Neutrophil (primary cell): Measurements from ENCODE around the gene MRPL1.

Source experiments
- H3K27ac ChIP-seq: fragments of 200-600 bp; sonication (generic); 2 replicates; pipeline ENCODE4 v1.5.1; 2016; ENCODE audit warnings: mild to moderate bottlenecking, moderate library complexity
- H3K27me3 ChIP-seq: fragments of 200-600 bp; sonication (generic); 2 replicates; pipeline ENCODE4 v1.6.0; 2016; ENCODE audit warnings: mild to moderate bottlenecking
- H3K36me3 ChIP-seq: fragments of 200-600 bp; sonication (generic); 2 replicates; pipeline ENCODE4 v1.5.1; 2017
- H3K4me1 ChIP-seq, 2 experiments: fragments of 200-600 bp in 1 of 2; sonication (generic) in 1 of 2; 1 replicate in 1 of 2; 2 replicates in 1 of 2; pipeline versions ENCODE4 v1.5.1 to v1.6.1; 2013 to 2016; ENCODE audit warnings: low read depth in 1 of 2, low read length in 1 of 2, mild to moderate bottlenecking in 1 of 2, moderate library complexity in 1 of 2; ENCODE audit not compliant: control insufficient read depth in 1 of 2, insufficient read depth in 1 of 2
- H3K4me3 ChIP-seq, 2 experiments: fragments of 200-600 bp in 1 of 2; sonication (generic) in 1 of 2; 1 replicate in 1 of 2; 2 replicates in 1 of 2; pipeline ENCODE4 v1.5.1; 2013 to 2016; ENCODE audit warnings: low read depth in 1 of 2, low read length in 1 of 2, mild to moderate bottlenecking in 1 of 2, moderate library complexity in 1 of 2
- H3K9me3 ChIP-seq: fragments of 200-600 bp; sonication (generic); 2 replicates; pipeline ENCODE4 v1.5.1; 2016
- CTCF ChIP-seq: fragments of 200-600 bp; sonication (generic); IDR thresholded peaks from 2 replicates; pipeline ENCODE4 v1.5.1; 2016; ENCODE audit warnings: antibody characterized with exemption

The MRPL1 gene

GRCh38 chr4:77872723-77873445, 10.3 kb downstream of the MRPL1 start:
- no peaks in the 10 kb centered on the region for H3K9me3 ChIP-seq
- no peak overlapping the region for H3K27ac ChIP-seq
- H3K4me1 ChIP-seq = peaks cover 0 to 4% of the 10 kb centered on the region in 2 experiments
- H3K4me3 ChIP-seq = no peak overlapping the region
- no peak for TF ChIP-seq CTCF
- H3K27me3 ChIP-seq = no peaks in the 10 kb centered on the region
- no peaks in the 10 kb centered on the region for H3K36me3 ChIP-seq

DNA sequence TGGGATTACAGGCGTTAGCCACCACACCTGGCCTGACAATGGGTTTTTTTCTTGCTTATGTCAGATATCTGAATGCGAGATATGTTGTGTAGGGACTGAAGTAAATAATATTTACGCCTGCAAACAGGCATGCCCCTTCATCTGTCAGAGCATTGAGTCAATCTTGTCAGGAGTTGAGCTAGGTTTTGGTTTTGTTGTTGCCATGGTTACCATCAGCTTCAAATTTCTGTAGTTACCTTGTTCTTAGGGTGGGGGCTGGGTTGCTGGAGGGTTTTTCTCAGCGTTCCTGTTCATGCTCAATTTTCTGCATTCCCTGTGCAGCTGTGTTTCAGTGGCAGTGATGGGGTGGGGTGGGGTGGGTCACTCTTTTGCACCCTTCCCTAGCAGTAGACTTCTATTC, 14.5 kb downstream of the MRPL1 start:
- Histone ChIP-seq H3K36me3 (no peaks in the 10 kb centered on the region), H3K4me1 (peaks cover 0 to 4% of the 10 kb centered on the region in 2 experiments), H3K27me3 (no peaks in the 10 kb centered on the region), H3K4me3 (no peak overlapping the region), H3K27ac (no peak overlapping the region), H3K9me3 (no peaks in the 10 kb centered on the region)
- no peak for TF ChIP-seq CTCF

- Histone ChIP-seq H3K36me3 (no peaks in the 10 kb centered on the region), H3K4me3 (no peak overlapping the region), H3K9me3 (no peaks in the 10 kb centered on the region), H3K27ac (no peak overlapping the region), H3K27me3 (no peaks in the 10 kb centered on the region), H3K4me1 (peaks cover 0 to under 1% of the 10 kb centered on the region in 2 experiments)
- TF ChIP-seq CTCF = no peak
Observed at GRCh38 chr4:77877771-77878565, 15.3 kb downstream of the MRPL1 start.

- Histone ChIP-seq H3K4me3 (no peak overlapping the region), H3K27ac (no peak overlapping the region), H3K27me3 (no peaks in the 10 kb centered on the region), H3K4me1 (no peaks in the 10 kb centered on the region), H3K36me3 (no peaks in the 10 kb centered on the region), H3K9me3 (no peaks in the 10 kb centered on the region)
- no peak for TF ChIP-seq CTCF
Observed at GRCh38 chr4:77880784-77881183, 18.2 kb downstream of the MRPL1 start.

DNA sequence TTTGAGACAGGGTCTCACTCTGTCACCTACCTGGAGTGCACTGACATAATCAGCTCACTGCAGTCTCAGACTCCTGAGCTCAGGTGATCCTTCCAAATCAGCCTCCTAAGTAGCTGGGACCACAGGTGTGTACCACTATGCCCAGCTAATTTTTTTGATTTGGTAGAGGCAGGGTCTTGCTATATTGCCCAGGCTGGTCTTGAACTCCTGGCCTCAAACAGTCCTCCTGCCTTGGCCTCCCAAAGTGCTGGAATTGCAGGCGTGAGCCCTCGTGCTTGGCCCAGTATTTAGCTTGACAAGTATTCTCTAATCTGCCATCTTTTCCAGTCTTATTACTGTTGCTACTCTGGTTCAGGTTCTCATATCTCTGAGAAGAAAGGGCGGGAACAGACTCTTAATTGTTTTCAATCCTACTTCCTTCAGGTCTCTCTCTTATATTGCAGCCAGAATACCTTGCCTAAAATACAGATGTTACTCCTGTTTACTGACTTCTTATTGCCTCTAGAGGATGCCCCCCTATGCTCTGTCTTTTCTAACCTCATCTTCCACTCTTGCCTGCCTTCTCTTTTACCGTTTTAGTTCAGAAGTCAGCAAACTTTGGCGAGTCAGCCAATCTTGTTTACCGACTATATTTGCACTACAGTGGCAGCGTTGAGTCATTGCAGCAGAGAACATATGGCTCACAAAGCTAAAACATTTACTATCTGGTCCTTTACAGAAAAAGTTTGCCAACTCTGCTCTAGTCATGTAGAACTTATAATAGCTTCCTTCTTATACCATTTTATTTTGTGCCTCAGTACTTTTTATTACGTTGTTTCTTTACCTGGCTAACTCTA, 19.0 kb downstream of the MRPL1 start:
- Histone ChIP-seq H3K36me3 (no peaks in the 10 kb centered on the region), H3K27ac (no peak overlapping the region), H3K27me3 (no peaks in the 10 kb centered on the region), H3K4me3 (no peak overlapping the region), H3K9me3 (no peaks in the 10 kb centered on the region), H3K4me1 (no peaks in the 10 kb centered on the region)
- TF ChIP-seq CTCF = no peak
